ENCODE results near the gene FAM163B.
A peak's percentile ranks its signal among the peaks of the same experiment; 100 is the strongest.
"Not testable (repeated sequence)": the region's sequence is repeated elsewhere in the genome, so short reads cannot be mapped to it uniquely, and the experiment has no call there.

Gene FAM163B

DNA sequence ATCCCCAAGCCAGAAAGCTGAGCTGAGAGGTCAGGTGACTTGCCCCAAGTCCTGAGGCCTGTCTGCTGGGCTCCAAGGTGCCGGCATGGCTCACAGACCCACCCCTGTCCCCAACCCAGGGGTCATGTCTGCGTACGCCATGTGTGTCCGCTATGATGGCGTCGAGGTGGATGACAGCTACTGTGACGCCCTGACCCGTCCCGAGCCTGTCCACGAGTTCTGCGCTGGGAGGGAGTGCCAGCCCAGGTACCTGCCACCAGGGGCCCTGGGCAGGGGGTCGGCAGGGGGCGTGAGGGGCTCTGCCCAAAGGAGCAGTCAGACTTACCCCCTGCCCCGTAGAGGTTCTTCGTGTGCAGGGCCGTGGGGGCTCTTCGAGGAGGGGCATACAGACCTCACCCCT lies 42.4 kb downstream of the FAM163B start:
- DNase-seq (ENCODE audit: low spot score) = no peak

DNA sequence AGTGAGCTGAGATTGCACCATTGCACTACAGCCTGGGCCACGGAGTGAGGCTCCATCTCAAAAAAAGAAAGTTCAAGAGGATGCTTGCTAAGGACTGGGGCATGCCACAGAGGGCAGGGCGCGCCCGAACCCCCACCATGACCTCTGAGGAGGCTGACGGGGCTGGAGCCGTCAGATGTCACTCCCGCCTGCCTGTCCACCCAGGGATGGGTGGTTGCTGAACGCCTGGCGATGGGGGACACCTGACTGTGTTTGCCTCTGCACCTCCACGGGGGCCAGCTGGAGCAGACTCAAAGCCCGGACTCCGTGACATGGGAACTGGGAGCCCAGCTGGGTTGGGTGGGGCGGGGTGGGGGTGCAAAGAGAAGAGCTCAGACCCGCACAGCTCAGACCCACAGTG lies 42.8 kb downstream of the FAM163B start:
- DNase-seq (ENCODE audit: low spot score) = no peak

DNA sequence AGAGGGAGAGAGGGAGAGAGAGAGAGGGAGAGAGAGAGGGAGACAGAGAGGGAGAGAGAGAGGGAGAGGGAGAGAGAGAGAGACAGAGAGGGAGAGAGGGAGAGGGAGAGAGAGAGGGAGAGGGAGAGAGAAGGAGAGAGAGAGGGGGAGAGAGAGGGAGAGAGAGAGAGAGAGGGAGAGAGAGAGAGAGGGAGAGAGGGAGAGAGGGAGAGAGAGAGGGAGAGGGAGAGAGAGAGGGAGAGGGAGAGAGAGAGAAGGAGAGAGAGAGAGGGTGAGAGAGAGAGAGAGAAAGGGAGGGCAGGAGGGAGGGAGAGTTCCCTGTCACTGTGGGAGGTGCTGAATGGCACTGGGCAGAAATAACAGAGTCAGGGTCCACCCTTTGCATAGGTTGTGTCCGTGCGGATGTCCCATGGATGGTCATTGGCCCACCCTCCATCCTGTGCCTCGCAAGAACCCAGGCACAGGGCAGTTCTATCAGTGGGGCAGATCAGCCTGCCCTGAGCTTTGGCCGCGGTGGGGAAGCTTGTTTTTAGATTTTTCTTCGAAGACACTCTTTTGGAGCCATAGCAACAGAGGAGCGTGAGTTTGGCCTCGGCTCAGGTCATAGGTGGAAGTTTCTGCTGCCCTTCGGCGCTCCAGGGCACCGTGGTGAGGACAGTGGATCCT lies 44.6 kb downstream of the FAM163B start:
- no peak for DNase-seq (ENCODE audit: low spot score)

- DNase-seq (ENCODE audit: low spot score) = not testable (repeated sequence)
Measured at GRCh38 chr9:133563814-133564213, 45.4 kb downstream of the FAM163B start.

DNA sequence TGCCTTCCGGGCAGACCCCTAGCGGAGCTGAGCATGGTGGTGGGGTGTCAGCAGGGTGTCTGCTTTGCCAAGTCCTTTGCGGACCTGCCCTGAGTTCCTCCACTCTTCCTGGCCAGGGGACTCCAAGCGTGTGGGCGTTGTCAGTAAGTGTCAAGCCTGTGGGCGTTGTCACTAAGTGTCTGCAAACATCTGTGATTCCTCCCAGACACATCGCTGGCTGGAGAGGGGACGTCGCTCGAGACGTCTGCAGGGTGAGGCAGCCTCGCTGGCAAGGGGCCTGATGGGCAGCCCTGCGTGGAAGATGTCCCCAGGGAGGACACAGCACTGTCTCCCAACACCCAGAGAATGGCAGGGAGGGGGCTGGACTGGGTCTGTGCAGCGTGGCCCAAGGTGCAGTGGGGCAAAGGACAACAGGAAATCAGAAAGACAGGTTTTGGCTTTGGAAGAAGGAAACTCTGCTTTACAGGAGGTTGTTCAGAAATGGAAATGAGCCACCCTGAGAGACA lies 45.8 kb downstream of the FAM163B start:
- DNase-seq (ENCODE audit: low spot score) = no peak

DNA sequence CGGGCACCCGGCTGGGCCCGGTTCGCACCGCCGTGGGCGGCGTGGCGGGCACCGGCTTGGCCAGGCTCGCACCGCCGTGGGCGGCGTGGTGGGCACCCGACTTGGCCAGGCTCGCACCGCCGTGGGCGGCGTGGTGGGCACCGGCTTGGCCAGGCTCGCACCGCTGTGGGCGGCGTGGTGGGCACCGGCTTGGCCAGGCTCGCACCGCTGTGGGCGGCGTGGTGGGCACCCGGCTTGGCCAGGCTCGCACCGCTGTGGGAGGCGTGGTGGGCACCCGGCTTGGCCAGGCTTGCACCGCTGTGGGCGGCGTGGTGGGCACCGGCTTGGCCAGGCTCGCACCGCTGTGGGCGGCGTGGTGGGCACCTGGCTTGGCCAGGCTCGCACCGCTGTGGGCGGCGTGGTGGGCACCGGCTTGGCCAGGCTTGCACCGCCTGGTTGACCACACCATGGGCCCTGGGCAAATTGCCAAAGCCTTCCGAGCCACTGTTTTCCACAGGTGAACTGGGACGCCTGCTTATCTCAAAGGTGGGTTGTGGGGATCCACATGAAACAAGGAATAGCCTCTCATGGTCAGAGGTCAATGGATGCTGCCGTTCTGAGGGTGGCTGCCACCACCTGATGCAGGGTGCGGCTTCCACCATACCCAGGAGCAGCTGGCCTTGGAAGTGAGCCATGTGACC lies 46.4 kb downstream of the FAM163B start:
- DNase-seq (ENCODE audit: low spot score) = no peak

DNA sequence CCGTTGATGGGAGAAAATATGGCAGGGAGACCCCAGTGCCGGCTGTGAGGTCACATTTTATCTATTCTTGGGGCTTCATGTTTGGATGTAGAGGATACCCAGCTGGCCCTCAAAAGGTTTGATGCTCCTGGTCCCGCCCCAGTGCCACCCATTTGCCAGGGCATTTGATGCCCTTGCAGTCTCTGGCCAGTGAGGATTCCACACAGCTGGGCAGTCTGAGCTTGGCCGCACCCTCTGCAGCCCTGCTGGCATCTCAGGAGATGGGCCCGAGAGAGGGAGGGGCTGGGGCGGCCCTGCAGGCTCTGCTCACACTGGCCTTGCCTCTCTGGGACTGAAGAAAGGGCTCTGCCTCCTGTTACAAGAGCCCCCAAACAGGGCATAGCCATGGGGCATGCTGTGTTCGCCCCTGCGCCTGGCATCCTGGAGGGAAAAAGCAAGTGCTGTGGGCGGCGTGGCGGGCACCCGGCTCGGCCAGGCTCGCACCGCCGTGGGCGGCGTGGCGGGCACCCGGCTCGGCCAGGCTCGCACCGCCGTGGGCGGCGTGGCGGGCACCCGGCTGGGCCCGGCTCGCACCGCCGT lies 47.1 kb downstream of the FAM163B start:
- no peak for DNase-seq (ENCODE audit: low spot score)

DNA sequence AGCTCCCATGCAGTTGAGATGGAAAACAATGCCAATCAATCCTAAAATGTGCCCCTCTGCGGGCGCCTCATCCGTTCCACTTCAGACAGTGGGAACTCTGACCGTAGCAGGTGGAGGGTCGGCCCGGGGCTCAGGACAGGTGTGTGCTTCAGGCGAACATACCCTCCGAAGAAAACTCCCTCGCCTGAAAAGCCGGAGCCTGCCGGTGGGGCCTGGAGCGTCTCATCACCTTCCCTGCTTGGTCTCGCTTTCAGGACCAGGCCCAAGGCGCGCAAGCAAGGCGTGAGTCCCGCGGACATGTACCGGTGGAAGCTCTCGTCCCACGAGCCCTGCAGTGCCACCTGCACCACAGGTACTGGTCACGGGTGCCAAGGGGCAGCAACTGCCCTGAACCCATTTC lies 48.2 kb downstream of the FAM163B start:
- no peak for DNase-seq (ENCODE audit: low spot score)

DNA sequence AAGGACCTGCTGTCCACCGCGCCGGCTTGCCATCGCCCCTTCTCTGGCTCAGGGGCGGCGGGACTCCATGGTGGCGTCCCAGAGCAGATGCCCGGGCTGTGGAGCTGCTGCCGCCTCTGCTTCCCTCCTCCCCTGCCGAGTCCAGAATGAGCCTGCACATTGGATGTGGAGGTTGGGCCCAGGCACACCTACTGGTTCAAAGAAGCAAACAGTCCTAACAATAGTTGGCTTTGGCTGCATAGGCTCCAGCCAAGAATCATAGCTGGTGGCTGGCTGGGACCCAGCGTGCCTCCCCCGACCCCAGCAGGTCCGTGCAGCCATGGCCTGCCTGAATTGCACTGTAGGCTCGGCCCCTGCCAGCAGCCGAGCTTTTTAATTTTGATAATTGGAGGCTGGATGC lies 48.9 kb downstream of the FAM163B start:
- no peak for DNase-seq (ENCODE audit: low spot score)

- peak; percentile 22 for DNase-seq (ENCODE audit: low spot score)
Measured at GRCh38 chr9:133558191-133559126, 50.7 kb downstream of the FAM163B start.

- DNase-seq (ENCODE audit: low spot score) = no peak
Measured at GRCh38 chr9:133557581-133557980, 51.6 kb downstream of the FAM163B start.

GRCh38 chr9:133556354-133556753 lies 52.8 kb downstream of the FAM163B start:
- DNase-seq (ENCODE audit: low spot score) = no peak

- DNase-seq (ENCODE audit: low spot score) = no peak
Measured at GRCh38 chr9:133554729-133555128, 54.5 kb downstream of the FAM163B start.

- no peak for DNase-seq (ENCODE audit: low spot score)
Measured at GRCh38 chr9:133553973-133554713, 55.0 kb downstream of the FAM163B start.

DNA sequence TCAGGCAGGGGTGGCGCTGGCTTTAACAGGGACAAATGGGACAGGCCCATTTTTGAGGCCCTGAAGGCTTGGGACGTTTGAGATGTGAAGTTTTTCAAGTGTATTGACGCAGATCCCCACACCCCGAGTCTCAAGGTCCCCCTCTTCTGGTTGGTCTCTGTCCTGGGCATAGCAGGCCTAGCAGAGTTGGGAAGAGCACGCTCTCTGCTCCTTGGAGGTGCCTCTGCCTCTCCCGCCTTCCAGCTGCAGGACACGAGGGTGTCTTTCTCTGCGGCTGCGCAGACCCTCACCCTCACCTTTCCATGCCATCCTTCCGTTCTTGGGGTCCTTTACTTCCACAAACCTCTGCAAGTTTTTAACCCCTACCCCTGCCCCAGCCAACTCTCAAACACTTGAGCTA lies 56.1 kb downstream of the FAM163B start:
- no peak for DNase-seq (ENCODE audit: low spot score)

DNA sequence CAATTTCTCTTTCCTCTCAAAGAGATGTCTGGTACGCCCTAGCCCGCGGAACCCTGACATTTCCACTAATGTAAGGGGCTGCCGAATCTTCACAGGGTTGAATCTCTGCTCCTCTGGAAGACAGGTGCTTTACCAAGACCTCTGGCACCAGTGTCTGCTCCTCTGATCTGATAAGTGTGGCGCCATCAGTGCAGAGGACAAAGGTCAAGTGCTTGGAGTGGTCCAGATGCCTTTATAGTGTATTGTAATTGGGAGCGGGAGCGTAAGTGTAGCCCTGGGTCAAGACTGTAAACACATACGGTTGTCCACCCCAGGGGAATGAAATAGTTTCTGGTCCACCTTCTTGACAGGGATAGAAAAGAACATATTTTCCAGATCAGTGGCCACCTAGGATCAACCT lies 57.0 kb downstream of the FAM163B start:
- no peak for DNase-seq (ENCODE audit: low spot score)

DNA sequence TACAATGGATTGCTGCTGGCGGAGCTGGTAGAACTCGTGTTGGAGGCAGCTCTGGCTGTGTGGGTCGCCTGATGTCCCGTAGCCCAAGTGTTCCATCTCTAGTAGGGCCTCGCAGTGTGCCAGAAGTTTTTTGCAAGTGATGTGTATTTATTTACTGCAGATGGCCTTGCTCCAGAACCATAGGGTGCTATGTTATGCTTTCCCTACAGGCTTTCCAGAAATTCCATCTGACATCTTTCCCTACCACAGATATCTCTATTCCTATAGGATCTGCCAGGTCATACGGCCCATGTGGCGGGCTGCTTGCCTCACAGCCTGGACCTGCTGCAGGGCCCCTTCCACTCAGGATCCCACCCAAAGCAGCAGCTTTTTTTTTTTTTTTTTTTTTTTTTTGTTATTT lies 57.7 kb downstream of the FAM163B start:
- no peak for DNase-seq (ENCODE audit: low spot score)

GRCh38 chr9:133547116-133547515 lies 62.1 kb downstream of the FAM163B start:
- DNase-seq (ENCODE audit: low spot score) = no peak

DNA sequence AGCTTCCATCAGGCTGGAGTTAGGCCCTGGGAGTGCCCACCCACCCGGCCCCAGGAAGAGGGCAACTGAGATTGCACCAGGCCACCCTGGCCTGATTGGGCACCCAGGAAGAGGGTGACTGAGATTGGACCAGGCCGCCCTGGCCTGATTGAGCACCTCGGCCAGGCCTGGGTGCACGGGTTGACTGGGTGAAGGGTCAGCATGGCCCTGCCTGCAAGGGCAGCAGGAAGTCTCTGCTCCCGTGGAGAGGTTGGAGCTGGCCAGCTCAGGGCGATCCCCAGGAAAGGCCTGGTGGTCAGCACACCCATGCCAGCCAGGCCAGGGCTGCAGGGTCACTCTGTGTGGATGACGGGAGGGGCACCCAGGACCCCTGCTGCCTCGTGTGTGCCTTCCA lies 62.9 kb downstream of the FAM163B start:
- no peak for DNase-seq (ENCODE audit: low spot score)

GRCh38 chr9:133545494-133546286 lies 63.5 kb downstream of the FAM163B start:
- no peak for DNase-seq (ENCODE audit: low spot score)

All from germinal center (tissue), 1 donor.